HG02840 (cell line): Measurements from ENCODE around the gene NOX5.

Source experiments
- ATAC-seq: cut with Tn5 transposase; IDR thresholded peaks from one replicate; pipeline ENCODE4 v1.9.1; 2021; ENCODE audit warnings: mild to moderate bottlenecking, moderate library complexity, moderate number of reproducible peaks; ENCODE audit not compliant: unreplicated experiment, low FRiP score

Gene NOX5

DNA sequence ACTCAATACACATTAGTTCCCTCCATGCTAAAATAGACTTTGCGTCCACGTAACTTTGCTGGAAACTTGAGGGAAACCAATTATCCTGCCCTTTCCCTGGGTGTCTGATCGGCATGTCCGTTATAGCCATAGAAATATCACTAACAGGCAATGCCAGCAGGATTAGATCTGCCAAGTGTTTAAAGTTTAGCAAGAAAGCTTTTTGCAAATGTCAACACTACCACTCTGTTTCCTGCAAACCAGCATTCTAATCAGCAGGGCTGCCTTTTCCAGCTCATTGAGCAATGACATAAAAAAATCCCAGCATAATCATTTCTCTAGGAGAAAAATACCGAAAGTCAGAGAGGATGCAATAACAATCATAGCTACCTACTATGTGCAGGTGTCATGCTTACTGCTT is 60.9 kb downstream of the NOX5 start:
- ATAC-seq: no peak

DNA sequence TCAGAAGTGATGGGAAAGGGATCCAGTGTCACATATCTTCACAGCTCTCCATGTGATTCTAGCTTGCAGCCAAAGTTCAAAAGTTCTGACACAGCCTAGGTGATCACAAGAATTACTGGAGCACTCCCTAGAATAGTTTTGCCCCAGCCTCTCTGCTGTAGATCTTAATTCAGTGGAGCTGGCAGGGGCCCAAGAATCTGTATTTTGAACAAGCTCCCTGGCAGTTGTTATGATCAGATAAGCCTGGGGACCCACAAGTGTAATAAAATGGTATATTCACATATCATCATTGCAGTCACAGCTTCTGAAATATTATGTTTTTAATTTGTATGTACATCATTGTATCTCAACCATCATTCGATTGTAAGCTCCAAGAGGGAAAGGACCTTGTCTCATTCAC is 62.3 kb downstream of the NOX5 start:
- no peak for ATAC-seq

GRCh38 chr15:69078638-69079037 is 64.1 kb downstream of the NOX5 start:
- ATAC-seq: no peak

DNA sequence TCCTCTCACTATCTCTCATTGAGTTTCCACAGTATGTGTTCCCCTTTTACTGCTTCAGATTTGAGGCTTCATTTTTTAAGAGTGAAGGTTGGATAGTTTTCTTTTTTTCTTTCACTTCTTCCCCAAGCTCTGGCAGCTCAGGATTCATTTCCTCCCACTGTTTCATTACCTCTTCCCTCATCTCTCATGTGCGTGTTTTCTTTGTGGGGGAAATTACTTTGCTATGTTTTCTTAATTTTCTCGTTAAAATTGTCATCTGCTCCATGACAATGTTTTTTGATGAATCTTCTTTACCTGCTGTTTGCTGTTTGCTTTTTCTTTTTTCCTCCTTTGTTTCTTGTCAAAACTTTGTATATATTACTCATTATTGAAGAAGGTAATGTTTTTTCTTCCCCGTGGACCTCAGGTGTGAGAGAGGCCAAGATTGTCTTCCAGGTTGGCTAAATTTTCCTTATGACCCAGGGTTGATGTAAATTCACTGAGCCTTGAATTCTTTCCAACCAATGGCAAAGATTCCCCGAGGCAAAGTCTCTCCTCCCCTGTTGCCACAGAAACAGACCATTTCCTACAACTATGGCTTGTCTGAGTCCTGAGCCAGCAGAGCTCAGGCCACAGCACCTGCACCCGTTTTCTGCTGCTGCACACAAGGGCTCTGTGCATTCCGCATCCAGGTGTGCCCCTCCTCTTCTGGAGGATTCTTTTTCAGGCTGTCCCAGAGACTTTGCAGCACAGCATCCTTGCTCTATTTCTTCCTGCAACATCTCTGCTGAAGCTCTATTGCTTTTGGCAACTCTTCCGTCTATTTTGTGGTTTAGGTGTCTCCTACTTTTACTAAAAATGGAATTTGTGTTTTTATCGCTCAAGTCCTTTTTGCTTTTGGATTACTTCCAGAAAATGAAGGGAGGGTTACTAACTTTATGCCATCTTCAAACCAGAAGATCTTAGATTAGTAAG is 66.1 kb downstream of the NOX5 start:
- ATAC-seq: no peak

DNA sequence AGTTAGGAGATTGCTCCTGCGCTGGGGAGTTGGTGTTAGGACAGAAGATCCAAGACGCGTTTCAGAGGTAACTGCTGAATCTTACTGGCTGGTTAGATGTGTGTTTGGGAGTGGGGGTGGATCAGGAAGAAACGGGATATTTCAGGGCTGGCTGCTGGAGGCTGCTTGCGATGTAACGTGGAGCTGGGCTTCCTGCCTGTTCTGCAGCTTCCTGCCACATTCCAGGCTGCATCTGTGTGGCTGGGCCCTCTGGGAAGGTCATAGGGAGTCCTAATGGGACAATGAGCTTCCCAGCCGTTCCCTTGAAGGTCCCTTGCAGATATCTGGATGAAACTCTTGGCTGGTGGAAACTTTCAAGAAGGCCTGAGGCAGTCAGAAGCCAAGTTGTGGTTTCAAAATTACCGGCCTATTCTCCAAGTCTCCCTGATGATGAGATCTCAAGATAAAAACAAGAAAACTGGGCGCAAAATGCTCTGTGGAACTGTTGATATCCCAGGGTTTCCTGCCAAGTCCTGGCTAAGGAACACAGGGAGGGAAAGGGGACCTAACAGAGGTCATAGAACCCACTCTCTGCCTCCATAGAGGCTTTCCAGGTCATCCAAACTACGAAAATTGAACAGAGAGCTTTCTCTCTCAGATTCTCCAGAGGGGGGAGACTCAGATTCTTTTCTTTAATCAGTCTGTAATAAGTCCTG is 67.0 kb downstream of the NOX5 start:
- no peak for ATAC-seq

- ATAC-seq: no peak
These were observed 67.6 kb downstream of the NOX5 start for GRCh38 chr15:69082021-69082502.

GRCh38 chr15:69082554-69082953 is 68.1 kb downstream of the NOX5 start:
- no peak for ATAC-seq

DNA sequence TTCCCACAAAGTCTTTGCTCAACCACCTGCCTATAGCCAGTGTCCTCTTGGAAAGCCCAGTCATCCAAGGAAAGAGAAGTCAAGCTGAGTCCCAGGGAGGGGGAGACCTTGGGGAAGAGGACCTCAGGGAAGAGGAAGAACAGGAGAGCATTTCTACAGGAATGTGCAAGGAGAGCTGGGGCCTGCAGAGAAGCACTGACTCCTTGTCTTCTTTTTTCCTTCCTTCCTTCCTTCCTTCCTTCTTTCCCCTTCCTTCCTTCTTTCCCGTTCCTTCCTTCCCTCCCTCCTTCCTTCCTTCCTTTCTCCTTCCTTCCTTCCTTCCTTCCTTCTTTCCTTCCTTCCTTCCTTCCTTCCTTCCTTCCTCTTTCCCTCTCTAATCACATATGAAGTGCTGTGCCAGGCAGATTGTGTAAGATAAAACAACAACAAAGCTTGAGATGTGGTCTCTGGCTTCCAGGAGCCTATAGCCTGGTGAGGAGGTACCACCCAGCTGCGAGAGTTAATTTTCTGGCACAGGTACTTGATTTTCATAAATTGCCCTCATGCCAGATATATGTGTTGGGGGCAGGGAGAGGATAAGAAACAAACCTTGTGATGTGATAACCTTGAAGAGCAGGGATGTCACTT is 70.0 kb downstream of the NOX5 start:
- no peak for ATAC-seq

- ATAC-seq: no peak
These were observed 71.0 kb downstream of the NOX5 start for GRCh38 chr15:69085325-69086081.

- ATAC-seq: no peak
These were observed 72.1 kb downstream of the NOX5 start for GRCh38 chr15:69086427-69087204.

GRCh38 chr15:69087366-69087976 is 73.0 kb downstream of the NOX5 start:
- no peak for ATAC-seq

DNA sequence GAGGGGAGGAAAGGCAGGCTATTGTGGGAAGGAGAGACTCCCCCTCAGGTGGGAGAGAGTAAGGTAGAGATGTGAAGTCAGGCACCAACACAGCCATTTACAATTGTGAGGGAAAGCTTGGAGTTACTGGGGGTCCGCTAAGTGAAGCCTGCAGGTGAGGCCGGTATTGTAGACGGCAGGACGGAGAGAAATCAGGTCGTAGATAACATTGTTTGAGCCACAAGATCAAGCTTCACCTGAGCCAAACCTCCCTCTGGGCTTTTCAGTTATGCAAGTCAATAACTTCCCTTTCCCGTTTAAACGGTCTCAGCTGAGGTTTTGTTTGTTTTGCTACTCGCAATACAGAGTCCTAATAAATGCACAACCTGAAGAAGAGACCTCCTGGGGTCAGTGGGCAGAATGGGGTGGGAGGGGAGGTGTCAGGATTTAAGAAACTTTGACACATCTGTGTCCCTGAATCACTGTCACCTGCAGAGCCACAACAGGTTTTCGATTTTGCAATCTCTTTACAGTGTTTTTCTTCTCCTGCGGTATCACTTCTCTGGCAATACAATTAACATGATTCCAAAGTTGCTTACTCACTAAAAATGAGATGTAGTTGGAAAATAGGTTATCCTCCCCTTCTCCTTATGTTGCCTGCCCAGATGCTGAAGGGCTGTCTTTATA is 73.9 kb downstream of the NOX5 start:
- no peak for ATAC-seq

GRCh38 chr15:69089258-69089657 is 74.8 kb downstream of the NOX5 start:
- no peak for ATAC-seq

DNA sequence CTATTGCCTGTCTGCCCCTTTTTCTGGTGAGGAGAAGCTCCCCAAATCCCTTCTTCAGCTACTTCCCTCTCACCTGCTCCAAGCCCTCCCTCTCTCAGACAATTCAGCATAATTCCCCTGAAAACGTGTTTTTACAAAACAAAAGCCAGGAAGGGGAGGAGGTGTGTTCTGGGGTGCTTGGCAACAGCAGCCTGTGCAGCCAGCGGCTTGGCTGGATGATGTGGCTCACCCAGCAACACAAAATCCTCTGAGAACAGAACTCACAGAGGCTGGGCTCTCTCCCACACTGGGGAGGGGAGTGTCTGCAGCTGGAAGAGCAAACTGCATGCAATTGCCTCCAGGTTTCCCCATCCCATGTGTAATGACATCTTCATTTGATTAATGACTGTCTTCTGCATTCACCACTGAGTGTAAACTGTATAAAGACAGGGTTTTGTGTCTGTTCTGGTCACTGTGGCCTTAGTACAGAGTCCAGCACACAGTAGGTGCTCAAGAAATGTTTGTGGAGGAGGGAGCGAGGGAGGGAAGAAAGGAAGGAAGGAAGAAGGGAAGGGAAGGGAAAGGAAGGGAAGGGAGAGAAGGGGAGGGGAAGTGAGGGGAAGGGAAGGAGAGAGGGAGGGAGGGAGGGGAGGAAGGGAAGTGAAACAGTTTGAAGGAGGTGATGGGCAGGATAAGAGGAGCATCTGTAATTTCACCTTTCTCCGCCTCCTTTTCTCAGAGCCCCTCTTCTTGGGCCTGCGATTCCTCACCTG is 75.9 kb downstream of the NOX5 start:
- ATAC-seq: no peak

GRCh38 chr15:69091654-69092053 is 77.2 kb downstream of the NOX5 start:
- ATAC-seq: no peak

DNA sequence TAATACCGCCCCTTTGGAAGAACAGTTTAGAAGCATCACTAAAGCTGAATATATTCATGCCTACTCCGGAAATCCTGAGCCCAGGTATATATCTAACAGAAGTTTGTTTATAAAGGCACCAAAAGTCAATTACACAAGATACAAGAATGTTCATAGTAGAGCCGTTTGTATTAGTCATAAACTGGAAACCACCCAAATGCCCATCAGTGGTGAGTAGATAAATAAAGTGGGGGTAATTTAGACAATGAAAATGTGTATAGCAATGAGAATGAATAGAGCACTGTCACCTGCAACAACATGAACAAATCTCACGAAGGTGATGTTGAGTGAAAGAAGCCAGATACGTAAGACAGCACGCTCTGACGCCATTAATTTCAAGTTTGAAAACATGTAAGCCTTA is 77.7 kb downstream of the NOX5 start:
- no peak for ATAC-seq

GRCh38 chr15:69093127-69093526 is 78.6 kb downstream of the NOX5 start:
- ATAC-seq: no peak

GRCh38 chr15:69093614-69094013 is 79.1 kb downstream of the NOX5 start:
- no peak for ATAC-seq
